Gastroesophageal sphincter (tissue), 3 donors: ENCODE results near the gene ARHGAP22.

ENCODE experiments used
- EP300 ChIP-seq: sonication (generic); formaldehyde crosslinking; IDR thresholded peaks from one replicate; pipeline ENCODE4 v1.6.1; 2017; ENCODE audit warnings: antibody characterized with exemption, mild to moderate bottlenecking
- POLR2A ChIP-seq, 2 donors: fragments of 450-650 bp; IDR thresholded peaks; one replicate each; pipeline ENCODE4 v1.6.1; 2017; ENCODE audit warnings: antibody characterized with exemption in 2 of 2, mild to moderate bottlenecking in 2 of 2, moderate library complexity in 1 of 2
- TF ChIP-seq, protein P1 (sequence below), 4 experiments: fragments of 200-600 bp in 2 of 4; fragments of 450-650 bp in 2 of 4; sonication (generic) in 1 of 4; IDR thresholded peaks; one replicate each; pipeline ENCODE4 v1.5.1; 2017 to 2019; ENCODE audit warnings: antibody characterized with exemption in 4 of 4, mild to moderate bottlenecking in 2 of 4, moderate library complexity in 2 of 4

DNA sequence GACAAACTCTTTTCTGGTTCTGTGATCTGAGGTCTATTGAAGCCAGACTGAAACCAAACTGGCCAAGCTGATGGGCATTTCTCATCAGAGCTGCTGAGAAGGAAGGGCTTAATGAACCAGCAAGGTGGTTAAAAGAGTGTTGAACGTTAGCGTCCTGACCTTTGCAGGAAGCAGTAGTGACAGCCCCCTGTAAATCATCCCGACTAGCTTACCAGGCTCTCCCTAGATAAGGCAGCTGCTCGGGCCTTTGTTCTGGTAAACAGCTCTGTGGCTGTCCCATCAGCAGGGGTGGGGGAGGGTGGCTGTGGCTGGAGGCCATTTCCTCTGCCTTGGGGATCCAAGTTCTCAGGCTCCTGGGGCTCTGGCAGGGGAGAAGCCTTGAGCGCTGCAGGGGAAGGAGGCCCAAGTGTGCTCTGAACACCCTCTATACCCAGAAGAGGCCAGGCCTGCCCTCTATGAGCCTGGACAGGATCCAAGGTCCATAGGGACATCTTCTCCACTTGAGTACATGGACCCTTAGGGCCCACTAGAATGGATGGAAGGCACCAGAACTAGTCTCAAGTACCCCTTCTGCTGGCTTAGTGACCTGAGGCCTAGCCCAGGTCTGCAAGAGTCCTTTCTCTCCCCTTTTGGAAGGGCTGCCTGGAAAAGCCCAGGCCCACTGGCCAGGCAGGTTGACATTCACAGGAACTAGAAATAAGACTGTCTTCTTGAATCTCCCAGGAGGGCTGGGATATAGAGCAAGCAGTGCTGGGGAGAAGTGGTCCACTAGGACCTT, 134.6 kb downstream of the ARHGAP22 start:
- TF ChIP-seq POLR2A (IDR thresholded peaks at IDR 0.05) (no peak), EP300 (no peak)
- TF ChIP-seq, protein P1, sequence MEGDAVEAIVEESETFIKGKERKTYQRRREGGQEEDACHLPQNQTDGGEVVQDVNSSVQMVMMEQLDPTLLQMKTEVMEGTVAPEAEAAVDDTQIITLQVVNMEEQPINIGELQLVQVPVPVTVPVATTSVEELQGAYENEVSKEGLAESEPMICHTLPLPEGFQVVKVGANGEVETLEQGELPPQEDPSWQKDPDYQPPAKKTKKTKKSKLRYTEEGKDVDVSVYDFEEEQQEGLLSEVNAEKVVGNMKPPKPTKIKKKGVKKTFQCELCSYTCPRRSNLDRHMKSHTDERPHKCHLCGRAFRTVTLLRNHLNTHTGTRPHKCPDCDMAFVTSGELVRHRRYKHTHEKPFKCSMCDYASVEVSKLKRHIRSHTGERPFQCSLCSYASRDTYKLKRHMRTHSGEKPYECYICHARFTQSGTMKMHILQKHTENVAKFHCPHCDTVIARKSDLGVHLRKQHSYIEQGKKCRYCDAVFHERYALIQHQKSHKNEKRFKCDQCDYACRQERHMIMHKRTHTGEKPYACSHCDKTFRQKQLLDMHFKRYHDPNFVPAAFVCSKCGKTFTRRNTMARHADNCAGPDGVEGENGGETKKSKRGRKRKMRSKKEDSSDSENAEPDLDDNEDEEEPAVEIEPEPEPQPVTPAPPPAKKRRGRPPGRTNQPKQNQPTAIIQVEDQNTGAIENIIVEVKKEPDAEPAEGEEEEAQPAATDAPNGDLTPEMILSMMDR (IDR thresholded peaks at IDR 0.05), result no peak
